Measurements from ENCODE around the gene SCAF11. TPM values are rescaled to one million over a fixed set of nuclear protein-coding genes. Genes with fewer than 3 reads are reported as not detected.

The SCAF11 gene
- total RNA-seq, 1 donor from 2014 or later = 43.3 TPM

DNA sequence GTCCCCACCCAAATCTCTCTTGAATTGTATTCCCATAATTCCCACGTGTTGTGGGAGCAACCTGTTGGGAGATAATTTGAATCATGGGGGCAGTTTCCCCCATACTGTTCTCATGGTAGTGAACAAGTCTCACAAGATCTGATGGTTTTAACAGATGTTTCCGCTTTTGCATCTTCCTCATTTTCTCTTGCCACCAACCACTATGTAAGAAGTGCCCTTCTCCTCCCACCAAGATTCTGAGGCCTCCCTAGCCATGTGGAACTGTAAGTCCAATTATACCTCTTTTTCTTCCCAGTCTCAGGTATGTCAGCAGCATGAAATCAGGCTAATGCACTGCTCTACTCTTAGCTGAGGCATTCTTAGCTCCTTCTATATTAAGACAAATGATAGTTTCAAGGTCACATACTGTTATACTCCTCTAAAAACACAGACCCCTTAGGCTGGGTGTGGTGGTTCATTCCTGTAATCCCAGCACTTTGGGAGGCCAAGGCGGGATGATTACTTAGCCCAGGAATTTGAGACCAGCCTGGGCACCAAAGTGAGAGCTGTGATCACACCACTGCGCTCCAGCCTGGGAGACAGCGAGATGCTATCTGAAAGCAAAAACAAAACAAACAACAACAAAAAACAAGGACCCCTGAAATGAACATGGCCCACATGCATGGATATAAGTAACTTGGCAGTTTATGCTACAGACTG is 3.6 kb downstream of the SCAF11 start:
- no peak for DNase-seq (ENCODE audit: low read depth, low spot score)

DNA sequence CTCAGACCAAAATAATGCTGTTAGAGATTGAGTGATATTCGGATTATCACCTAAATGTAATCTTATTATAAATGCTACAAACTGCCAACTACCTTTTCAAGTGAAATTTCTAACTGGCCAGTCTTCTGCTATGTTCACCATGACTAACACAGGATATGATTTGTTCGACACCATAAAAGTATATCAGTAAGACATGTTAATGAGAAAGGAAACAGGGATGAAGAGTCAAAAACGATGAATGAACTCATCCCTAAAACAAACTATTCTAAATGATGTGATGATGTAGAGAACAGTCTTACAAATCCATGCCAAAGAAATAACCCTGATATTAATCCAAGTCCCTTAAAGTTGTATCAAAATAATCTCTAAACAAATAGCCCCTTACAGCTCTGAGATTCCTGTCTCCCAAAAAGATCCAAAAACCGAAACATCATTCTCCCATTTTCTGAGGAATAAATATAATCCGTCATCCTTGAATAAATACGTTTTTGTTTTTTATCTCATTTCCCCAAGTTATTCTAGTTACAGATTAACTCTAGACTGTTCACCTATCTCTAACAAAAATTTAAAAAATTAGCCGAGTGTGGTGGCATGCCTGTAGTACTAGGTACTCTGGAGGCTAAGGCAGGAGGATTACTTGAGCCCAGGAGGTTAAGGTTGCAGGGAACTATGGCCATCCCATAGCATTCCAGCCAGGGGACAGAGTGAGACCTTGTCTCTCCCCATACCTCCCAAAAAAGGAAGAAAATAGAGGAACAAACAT is 9.1 kb downstream of the SCAF11 start:
- no peak for DNase-seq (ENCODE audit: low read depth, low spot score)

DNA sequence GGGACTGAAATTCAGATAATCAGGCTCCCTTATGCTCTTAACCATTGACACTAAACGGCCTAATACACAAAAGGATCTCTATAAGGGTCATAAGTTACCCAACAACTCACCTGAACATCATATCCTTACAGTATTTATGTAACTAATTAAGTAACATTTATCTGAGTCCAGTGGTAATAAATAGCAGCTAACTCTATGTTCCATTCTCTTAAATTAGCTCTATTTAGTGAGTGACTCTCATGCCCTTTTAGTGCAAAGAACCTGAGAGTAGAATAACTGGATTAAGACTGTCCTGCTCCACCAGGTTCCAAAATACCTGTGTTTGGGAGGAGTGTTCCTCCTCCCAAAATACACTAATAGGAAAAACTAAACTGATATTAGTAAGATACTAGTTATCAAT is 9.8 kb downstream of the SCAF11 start:
- DNase-seq (ENCODE audit: low read depth, low spot score) = no peak

DNA sequence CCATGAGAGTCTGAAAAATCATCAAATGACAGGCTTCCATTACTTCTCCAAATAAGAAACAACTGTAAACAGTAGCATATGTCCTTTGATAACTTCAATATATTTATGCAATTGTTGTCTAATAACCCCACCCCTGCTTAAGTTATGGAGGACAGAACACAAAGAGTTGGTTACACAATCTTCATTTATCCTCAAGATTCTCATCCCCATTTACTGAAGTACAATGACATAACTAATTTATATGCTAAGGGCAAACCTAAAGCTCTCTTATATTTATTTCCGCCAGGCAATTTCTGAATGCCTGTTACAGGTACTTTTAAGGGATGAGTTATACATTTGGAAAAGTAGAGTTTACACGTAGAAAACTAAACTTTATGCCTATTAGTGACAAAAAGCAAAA is 12.3 kb downstream of the SCAF11 start:
- DNase-seq (ENCODE audit: low read depth, low spot score) = no peak

DNA sequence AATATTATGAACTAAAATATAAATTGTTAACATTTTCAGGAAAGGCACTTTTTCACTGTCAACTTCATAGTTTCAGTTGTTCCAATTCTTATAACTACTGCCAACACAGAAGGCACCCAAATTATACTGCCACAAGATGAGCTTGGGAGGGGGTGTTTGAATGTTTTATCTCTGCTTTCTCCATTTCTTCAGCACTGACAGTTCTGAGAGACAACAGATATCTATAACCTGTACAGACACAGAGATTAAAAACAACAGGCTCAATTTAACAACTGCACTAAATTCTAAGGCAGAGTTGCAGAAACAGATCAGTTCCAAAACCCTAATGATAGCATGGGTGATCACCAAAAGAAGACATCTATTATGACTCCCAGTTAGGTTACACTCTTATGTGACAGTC is 12.8 kb downstream of the SCAF11 start:
- no peak for DNase-seq (ENCODE audit: low read depth, low spot score)

DNA sequence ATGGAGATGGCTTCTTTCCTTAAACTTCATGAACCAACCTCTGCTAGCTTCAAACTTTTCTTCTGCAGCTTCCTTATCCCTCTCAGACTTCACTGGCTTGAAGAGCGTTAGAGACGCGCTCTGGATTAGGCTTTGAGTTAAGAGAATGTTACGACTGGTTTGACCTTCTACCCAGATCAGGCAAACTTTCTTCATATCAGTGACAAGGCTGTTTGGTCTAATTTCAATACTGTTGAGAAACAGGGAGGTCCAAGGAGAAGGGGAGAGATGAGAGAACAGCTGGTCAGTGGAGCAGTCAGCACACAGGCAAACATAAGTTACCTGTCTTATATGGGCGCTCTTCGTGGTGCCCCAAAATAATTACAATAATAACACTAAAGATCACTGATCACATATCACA is 14.9 kb downstream of the SCAF11 start:
- DNase-seq (ENCODE audit: low read depth, low spot score) = no peak

DNA sequence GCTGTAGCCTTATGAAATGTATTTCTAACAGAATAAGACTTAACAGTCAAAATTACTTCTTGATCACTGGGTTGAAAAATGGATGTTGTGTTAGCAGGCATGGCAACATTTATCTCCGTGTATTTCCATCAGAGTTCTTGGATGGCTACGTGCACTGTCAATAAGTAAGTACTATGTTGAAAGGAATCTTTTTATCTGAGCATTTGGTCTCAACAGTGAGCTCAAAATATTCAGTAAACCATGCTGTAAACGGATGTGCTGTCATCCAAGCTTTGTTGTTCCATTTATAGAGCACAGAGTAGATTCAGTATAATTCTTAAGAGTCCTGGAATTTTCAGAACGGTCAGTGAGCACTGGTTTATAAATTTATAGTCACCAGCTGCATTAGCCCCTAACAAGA is 15.5 kb downstream of the SCAF11 start:
- no peak for DNase-seq (ENCODE audit: low read depth, low spot score)

DNA sequence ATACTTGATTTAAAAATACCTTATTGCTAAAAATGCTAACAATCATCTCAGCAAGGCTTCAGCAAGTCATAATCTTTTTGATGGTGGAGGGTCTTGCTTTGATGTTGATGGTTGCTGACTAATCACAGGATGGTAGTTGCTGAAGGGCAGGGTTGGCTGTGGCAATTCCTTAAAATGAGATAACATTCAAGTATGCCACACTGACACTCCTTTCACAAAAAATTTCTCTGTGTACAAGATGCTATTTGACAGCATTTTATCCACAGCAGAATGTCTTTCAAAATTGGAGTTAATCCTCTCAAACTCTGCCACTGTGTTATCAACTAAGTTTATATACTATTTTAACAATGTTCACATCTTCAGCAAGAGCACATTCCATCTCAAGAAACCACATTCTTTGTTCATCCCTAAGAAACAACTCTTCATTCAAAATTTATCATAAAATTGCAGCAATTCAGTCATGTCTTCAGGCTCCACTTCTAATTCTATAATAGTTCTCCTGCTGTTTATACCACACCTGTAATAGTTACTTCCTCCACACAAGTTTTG is 16.1 kb downstream of the SCAF11 start:
- no peak for DNase-seq (ENCODE audit: low read depth, low spot score)

DNA sequence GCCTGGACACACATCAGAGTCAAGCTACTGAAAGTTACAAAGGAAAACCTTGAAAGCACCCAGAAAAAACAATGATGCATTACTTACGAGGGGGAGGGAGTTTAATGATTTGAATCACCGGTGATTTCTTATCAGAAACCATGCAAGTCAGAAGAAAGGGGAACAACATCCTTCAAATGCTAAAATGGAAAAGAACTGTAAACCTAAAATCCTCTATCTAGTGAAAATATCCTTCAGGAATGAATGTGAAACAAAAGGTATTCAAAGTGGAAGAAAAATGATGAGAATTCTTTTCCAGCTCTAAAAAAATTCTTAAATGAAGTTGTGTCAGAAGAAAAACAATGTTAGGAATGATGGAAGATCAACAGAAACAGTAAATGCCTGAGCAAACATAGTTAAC is 16.8 kb downstream of the SCAF11 start:
- DNase-seq (ENCODE audit: low read depth, low spot score) = no peak

DNA sequence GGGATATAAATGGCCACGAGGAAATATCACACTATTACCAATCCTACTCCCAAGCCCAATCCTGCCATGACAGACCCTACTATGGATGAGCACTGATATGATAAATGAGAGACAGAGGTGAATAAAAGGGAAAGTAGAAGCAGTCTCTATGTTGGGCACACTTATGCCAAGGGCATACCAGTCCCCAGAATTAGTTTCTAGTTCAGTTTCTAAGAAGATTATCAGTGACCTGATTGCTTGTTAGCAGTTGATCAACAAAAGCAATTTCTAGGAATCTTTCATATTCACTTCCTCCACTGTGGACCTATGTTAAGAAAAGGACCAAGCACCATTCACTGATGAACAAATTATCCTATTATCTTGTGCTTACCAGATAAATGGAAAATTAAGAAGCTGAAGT is 20.0 kb downstream of the SCAF11 start:
- DNase-seq (ENCODE audit: low read depth, low spot score) = no peak

DNA sequence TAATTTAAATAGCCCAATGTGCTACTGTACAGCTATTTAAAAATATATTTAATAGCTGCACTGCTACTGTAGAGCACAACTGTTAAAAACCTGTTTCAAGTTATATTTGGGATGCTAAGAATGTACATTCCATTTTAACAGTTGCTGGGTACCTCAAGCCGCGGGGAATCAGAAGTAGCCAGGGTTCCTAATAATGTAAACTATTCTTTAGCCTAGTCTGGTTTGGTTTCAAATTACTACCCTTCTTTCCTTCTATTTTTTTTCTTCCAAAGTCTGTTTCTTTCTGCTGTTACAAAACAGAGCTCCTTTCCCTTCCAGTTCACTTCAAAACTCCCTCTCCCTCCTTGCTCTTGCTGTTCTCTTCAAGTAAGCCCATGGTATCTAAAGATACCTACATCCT is 21.3 kb downstream of the SCAF11 start:
- DNase-seq (ENCODE audit: low read depth, low spot score) = no peak

DNA sequence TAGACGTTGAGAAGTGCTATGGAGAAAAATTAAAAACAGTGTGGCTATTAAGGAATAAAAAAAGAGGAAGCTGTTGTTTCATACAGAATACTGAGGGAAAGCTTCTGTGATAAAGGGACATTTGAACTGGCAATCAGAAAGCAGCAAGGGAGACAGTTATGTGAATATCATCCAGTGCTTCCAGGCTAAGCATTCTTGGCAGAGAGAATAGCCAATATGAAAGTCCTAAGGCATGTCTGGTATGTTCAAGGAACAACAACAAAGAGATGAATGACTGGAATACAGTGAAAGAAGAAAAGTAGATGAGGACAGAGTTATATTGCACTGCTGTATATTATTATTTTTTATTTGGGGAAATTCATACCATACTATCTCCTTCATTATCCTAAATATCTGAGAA is 23.9 kb downstream of the SCAF11 start:
- DNase-seq (ENCODE audit: low read depth, low spot score) = peak; percentile 53

DNA sequence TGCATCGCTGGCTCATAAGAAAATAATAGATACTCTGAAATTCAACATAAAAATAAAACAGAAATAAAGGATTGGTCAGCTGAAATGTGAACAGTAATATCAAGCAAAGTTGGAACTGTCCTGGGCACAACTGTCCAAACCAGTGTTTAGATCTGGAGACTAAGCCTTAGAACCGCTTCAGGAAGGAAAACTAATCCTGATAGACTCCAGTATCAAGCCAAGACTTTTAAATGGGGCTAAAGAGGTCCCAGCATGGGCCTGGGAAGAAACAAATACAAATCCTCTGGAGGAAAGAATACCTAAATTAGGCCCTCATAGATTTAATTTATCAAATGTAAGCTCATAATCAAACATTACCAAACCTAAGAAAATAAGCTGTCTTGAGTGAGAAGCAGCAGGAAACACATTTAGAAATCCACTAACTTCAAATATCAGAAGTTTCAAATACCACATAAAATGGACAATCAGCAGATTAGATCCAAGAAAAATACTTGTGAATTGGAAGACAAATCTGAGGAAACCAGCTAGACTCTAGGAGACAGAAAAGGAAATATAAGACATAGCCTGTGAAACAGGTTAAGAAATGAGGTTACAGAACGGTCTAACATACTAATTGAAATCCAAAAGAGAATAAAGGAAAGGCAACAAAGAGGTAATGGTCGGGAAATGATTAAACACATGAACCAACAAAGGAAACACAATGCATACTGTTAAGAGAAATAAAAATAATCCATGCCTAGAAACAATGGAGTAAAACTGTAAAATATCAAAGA is 27.6 kb downstream of the SCAF11 start:
- peak; percentile 49 for DNase-seq (ENCODE audit: low read depth, low spot score)

DNA sequence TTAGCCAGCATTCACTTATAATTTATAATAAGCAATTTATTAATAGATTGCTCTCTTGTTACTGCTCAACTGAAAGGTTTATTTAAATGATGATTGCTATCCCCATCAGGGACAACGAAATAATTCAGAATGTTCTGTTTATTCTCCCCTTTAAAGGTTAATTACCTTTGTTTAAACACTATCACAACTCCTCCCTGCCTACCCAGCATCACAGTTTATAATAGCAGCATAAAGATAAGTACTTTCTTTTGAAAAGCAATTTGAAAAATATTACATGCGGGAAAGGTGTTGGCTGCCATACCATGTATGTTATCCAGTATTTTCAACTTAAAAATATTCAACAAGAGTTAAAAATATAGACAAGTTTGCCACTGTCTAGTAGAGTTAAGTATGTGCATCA is 30.6 kb downstream of the SCAF11 start:
- DNase-seq (ENCODE audit: low read depth, low spot score) = no peak

DNA sequence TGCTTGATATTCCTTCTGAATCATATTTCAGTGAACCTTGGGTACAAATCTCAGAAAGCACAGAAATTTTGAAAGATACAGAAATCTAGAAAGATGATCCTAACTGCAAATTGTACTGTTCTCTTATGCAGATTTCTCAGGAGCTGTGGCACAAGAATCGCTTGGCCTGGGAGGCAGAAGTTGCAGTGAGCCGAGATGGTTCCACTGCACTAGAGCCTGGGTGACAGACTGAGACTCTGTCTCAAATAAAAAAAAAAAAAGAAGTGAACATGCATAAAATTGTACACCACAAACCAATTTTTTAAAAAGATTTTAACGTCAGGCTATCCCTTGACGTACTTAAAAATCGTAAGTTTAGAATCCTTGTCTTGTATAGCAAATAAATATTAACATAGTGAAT is 31.3 kb downstream of the SCAF11 start:
- no peak for DNase-seq (ENCODE audit: low read depth, low spot score)

DNA sequence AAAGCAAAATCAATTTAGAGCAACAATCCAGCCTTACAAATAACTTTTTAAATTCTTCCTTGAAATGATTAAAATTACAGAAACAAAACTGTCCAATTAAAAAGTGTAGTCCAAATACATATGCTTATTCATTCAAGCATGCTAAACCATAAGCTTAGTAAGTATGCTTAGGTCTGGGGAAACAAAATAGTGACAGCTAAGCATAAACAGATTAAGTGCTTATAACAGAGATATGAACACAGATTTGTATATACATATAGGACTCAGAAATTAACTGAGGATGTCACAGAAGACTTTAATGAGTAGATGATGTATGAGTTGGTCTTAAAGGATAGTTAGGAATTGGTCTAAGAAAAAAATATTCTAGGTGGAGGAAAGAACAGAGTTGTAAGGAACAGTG is 41.8 kb downstream of the SCAF11 start:
- DNase-seq (ENCODE audit: low read depth, low spot score) = no peak

DNA sequence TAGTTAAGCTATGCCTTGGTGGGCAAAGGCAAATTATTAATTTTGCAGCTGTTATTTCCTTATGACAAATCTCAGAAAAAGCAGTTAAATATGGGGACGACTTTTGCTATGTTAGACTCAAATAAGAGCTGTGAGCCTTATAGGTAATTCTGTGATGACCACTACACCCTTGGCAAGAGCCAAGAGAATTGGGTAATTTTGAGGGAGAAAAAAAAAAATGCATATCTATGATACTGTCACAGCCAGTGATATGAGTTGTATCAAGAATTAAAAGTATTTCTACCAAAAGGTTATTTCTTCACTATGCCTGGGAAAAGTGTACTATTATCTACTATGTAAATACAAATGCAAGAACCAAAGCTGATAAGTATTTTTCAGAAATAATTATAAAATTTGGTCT is 43.9 kb downstream of the SCAF11 start:
- DNase-seq (ENCODE audit: low read depth, low spot score) = no peak

DNA sequence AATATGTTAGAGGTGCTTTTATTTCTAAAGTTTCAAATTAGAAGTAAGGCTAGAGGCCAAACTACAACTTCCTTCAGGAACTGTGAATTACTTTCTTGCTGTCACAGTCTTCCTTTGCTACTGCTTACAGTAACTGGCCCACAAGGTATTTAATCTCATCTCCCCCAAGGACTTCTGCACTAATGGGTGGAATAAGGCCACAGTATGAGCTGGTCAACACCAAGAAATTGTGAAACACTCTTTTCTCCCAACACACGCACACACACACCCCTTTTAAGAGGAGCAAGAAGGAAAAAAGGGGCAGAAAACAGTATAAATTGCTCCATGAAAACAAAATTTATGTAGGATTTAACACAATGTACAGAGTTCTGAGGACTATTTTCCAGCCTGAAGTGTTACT is 45.6 kb downstream of the SCAF11 start:
- no peak for DNase-seq (ENCODE audit: low read depth, low spot score)

DNA sequence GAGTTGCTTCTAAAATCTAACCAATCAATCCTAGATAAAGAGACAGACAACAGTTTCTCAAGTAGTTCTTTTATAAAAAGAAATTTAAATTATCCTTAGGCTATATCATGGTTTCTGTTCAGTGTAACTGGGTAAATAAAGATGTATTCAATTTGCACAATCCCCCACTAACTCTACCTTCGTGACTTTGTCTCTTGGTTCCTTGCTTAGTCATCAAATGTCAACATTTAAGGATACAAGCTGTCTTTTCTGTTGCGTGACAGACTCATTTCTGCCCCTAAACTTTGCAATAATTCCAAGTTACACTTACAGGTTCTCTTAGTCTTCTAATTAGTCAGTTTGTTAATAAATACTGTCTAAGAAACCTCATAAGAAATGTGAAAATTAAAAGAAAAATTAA is 50.6 kb downstream of the SCAF11 start:
- DNase-seq (ENCODE audit: low read depth, low spot score) = no peak

DNA sequence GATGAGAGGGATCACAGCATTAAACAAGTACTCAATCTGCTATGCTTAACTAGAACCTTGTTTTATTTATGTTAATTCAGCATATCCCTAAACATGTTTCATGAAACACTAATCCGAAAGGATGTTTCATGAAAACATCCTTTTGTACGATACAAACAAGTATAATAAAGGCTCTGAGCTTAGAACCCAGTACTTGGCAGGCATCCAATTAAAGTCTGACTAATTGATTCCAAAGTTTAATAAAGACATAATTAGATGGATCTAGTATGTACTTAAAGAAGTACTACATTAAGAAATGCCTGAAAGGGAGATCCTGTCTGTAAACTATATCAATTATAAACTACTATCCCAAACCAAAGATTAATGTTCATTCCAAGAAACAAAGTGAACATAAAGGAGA is 51.8 kb downstream of the SCAF11 start:
- DNase-seq (ENCODE audit: low read depth, low spot score) = no peak

DNA sequence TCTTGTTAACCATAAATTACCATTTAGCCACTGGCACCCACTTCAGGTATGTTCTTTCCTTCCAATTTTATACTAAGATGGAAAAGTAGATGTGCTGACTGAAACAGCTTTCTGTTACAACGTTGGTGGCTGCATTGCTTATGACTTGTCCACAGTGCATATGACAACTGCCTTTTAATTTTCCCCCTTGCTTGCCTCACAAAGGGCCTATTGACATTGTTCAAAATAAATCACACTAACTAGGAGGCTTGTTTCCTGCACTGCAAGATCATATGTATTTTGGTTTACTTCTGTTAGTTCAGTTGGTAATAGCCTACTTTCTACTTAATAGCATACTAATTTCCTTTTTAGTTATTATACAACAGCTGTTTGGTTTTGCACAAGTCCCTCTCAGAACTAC is 55.4 kb downstream of the SCAF11 start:
- DNase-seq (ENCODE audit: low read depth, low spot score) = no peak

DNA sequence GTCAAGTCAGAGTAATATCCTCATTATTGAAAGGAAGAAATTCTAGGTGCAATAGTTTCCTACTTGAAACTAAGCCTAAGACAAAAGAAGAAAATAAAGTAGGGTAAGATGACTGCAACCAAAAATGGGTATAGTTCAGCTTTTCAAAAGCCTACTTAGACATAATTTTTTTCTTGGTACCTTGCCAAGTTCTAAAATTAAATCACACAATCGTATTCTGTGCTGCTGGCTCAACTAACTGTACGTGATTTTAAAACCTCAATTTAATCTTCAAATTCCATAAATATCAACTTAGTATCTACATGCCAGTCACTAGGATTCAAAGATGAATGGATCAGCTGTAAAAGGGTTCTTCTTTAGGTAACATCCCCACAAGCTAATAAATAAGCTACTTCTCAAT is 56.9 kb downstream of the SCAF11 start:
- no peak for DNase-seq (ENCODE audit: low read depth, low spot score)

All from pulmonary artery endothelial cell (primary cell).